ENCODE results near the gene ASB2.

GRCh38 chr14:93912782-93913181 lies 63.6 kb downstream of the ASB2 start:
- TF ChIP-seq POLR2A (IDR thresholded peaks at IDR 0.05) = no peak
- TF ChIP-seq, protein P1, sequence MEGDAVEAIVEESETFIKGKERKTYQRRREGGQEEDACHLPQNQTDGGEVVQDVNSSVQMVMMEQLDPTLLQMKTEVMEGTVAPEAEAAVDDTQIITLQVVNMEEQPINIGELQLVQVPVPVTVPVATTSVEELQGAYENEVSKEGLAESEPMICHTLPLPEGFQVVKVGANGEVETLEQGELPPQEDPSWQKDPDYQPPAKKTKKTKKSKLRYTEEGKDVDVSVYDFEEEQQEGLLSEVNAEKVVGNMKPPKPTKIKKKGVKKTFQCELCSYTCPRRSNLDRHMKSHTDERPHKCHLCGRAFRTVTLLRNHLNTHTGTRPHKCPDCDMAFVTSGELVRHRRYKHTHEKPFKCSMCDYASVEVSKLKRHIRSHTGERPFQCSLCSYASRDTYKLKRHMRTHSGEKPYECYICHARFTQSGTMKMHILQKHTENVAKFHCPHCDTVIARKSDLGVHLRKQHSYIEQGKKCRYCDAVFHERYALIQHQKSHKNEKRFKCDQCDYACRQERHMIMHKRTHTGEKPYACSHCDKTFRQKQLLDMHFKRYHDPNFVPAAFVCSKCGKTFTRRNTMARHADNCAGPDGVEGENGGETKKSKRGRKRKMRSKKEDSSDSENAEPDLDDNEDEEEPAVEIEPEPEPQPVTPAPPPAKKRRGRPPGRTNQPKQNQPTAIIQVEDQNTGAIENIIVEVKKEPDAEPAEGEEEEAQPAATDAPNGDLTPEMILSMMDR (IDR thresholded peaks at IDR 0.05) = no peak
- TF ChIP-seq EP300 (IDR thresholded peaks at IDR 0.05) = no peak
